GM21360 (cell line): ENCODE measurements around the gene S100B.
"Not testable (repeated sequence)": the region's sequence is repeated elsewhere in the genome, so short reads cannot be mapped to it uniquely, and the experiment has no call there.

Experiments used
- ATAC-seq: cut with Tn5 transposase; IDR thresholded peaks from one replicate; pipeline ENCODE4 v1.9.1; 2021; ENCODE audit warnings: mild to moderate bottlenecking, moderate library complexity; ENCODE audit not compliant: unreplicated experiment

The S100B gene

GRCh38 chr21:46604975-46605766 is at the start of gene S100B:
Gene S100B, minus strand, starts transcription at chr21:46605082. Its CDS starts 2,667 bp downstream, at chr21:46602415.
- no peak for ATAC-seq

- ATAC-seq: no peak
Observed at GRCh38 chr21:46651121-46651520, 46.2 kb upstream of the S100B start.

DNA sequence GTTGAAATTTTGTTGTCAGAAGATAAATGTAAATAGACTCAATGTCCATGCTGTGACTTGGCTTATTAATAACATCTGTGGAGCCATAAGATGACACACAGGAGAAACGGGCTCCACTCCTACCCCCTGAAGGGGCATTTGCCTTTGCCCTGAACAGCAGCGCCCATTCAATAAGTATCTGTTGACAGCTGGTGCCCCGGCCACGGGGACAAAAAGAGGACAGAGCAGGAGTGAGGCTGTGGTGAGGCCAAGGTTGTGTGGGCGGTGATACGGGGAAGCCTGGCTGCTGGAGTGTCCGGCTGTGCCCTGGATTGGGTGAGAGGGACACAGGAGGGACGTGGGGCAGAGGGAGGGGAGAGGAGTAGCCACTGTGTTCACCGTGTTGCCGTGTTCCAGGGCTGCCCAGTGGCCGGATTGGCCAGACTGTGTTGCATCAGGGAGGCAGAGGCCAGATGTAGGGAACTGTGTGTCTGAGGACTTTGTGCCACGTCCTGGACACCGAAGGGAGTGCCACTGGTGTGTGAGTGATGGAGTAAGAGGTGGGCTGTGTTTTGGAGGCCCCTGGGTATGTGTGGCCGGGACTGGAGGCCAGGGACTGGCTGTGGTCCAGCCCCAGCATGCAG is 45.7 kb upstream of the S100B start:
- ATAC-seq: no peak

- ATAC-seq: no peak
Observed at GRCh38 chr21:46649356-46649755, 44.5 kb upstream of the S100B start.

GRCh38 chr21:46648539-46648938 is 43.7 kb upstream of the S100B start:
- no peak for ATAC-seq

DNA sequence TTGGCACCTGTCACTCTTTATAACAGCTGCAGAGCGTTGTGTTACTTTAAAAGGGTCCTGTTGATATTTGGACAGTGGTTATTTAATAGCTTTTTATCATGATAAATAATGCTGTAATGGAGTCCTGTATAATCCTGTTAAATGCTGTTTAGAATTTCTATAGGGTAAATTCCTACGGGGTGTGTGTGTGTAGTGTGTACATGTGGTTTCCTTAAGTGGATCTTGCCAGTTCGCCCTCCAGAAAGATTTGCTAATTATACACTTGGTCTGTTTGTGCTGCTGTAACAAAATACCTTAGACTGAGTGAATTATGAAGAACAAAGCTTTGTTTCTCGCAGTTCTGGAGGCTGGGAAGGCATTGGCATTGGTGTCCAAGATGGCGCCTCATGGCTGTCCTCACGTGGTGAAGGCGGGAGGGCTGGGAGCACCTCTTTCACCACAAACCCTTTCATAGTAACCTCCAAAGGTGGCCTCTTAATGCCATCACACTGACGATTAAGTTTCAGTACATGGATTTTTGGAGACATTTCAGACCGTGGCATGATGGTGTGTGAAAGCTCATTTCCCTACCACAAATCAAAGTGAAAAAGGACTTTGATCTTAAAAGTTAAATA is 41.8 kb upstream of the S100B start:
- ATAC-seq: no peak

DNA sequence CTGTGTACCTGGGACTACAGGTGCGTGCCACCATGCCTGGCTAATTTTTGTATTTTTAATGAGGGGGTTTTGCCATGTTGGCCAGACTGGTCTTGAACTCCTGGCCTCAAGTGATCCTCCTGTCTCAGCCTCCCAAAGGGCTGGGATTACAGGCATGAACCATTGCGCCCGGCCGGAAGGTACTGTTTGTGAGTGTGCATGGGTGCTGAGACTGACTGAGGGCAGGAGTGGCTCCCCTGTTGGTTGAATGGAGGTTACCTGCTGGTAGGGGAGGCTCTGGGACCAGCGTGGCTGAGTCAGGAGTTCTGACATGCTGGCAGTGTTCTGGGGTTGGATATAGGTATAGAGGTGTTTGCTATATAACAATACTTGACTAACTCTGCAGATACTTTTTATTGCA is 41.0 kb upstream of the S100B start:
- no peak for ATAC-seq

DNA sequence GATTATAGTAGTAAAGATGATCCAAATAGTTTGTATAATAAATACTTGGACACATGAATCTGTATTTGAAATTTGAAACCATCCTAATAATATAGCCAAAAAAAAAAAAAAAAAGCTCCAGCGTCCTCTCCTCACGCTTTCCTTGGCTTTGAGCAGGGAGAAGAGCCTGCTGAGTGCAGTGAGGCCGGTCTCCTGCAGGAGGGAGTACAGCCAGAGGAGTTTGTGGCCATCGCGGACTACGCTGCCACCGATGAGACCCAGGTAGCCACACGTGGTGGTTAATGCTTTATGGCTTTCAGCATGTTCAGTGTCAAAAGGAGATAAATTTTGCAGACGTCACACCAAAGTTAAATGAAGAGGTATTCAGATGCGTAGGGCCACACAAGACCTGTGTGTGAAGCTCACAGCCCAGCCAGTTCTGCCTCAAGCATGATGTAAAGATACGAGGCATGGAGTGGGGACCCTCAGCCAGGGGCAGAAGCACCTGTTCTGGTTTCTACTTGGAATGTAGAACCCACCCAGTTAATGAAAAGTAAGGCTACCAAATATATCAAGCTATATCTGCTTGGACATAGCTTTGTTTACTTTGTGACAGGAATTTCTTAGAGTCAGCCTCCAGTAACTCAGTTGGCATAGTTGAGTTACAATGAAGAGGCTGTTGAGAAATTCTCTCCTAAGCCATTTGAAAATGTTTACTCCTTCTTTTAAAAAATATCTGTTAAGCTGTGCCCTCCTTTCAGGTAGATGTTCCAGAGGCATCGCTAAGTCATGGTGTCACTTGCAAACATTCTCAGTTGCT is 38.7 kb upstream of the S100B start:
- no peak for ATAC-seq

DNA sequence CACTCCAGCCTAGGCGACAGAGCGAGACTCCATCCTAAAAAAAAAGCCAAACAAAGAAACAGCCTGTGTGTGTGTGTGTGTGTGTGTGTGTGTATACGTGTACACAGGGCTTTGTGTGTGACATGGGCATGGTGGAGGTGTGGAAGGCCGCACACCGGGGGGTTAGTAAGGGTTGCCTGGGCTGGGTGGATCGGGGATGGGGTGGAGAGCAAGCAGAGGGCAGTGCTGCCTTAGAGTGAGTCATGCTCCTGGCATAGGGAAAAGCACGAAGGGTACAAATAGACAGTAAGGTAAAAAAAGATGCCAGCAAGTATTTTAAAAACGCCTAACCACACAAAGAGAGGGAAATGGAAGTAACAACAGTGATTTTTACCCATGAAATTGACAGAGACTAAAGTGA is 36.8 kb upstream of the S100B start:
- no peak for ATAC-seq

- ATAC-seq: no peak
Observed at GRCh38 chr21:46639489-46640386, 34.9 kb upstream of the S100B start.

DNA sequence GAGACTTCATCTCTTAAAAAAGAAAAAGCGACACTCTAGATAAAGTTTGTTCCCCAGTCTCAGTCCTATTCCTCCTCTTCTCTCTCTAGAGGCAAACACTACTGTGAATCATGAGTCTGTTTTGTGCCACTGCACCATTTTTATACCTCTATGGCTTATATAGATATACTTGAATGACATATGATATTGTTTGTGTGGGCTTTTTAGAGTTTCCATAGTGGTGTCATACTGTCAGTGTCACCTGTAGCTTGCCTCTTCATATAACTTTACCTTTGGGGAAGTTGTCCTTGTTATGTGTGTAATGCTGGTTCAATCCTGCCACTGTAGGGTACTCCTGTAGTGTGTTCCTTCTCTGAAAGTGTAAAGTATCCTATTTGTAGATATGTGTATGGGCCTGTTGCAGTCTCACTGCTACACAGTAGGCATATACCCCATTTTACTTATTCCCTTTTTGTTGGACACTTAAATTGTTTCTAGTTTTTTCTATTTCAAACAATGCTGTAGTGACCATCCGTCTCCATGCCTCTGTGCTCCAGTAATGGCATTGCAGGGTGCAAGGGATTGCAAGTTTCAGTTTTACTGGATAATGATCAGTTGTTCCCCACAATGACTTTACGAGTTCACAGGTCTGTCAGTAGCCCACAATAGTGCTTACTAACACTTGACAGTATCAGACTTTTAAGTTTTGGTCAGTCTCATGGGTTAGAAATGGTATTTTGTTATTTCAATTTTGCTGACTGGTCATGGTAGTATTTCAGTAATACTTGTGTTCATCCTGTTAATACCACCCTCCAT is 33.3 kb upstream of the S100B start:
- ATAC-seq: no peak

- ATAC-seq: no peak
Observed at GRCh38 chr21:46636550-46637285, 31.8 kb upstream of the S100B start.

GRCh38 chr21:46636181-46636512 is 31.3 kb upstream of the S100B start:
- ATAC-seq: no peak

DNA sequence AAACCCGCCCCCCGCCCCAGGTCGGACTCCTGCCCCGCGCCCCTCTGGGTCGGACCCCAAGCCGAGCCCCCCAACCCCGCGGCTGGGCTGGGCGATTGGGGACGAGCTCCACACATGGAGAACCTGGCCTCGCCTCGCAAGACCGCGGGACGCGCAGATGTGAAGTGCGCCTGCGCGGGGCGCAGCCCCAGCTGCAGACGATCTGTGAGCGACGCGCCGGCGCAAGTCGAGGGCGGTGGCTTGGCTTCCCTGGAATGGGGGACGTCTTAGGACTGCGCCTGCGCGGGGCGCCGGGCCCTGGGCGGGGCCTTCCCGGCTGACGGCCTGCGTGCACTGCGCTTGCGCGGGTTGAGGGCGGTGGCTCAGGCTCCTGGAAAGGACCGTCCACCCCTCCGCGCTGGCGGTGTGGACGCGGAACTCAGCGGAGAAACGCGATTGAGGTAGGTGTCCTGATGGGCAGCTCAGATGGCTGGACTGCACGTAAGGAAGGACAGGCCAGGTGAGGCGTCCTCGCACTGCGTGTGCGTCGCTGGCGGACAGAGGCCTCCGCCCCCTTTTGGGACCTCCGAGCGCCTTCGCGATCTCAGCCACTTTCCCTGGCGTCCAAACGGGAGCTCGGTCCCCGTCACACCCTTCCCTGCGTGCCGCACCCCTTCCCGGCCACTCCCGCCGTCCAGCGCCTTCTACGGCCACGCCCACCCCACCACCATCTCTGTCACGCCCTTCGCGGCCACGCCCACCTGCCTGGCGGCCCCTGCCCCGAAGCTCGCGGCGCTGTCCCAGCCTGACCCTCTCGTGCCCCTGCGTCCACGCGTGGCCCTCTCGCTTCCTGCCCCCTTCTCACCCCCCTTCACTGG is 30.7 kb upstream of the S100B start, which contains the start of gene PRMT2:
TSS of gene PRMT2 (plus strand) at position 351 of the 857 bp plus-strand sequence. CDS start 1,278 bp downstream, outside the sequence.
- peak; percentile 87 for ATAC-seq

- ATAC-seq: peak; percentile 2
Observed at GRCh38 chr21:46634966-46635323, 30.1 kb upstream of the S100B start.

DNA sequence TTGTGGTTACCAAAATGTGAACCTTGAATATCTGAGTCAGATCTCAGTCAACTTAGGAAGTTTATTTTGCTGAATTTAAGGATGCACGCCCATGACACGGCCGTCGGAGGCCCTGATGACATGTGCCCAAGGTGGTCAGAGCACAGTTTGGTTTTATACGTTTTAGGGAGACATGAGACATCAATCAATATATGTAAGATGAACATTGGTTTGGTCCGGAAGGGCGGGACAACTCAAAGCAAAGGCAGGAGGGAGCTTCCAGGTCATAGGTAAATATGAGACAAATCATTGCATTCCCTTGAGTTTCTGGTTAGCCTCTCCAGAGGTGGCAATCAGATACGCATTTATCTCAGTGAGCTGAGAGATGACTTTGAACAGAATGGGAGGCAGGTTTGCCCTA is 29.5 kb upstream of the S100B start:
- ATAC-seq: no peak

DNA sequence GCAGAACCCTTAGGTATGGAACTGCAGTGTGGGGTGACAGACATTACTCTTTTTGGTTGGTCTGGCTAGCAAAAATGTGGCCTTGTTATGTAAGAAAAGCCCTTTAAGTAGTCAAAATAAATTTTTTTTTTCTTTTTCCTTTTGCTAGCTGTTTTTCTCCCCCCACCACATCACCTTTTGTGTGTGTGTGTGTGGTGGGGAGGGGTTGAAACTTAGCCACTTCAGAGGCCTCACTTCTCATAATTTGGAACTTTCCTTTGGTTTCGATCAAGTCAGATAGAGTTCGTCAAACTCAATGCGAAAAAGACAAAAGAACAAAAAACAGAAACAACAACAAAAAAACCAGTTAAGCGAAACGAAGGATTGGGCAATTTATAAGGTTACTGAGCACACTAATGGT is 28.7 kb upstream of the S100B start:
- no peak for ATAC-seq

- ATAC-seq: not testable (repeated sequence)
Observed at GRCh38 chr21:46630915-46631314, 26.0 kb upstream of the S100B start.
